D341Med (cell line): Measurements from ENCODE around the gene BBS4.
"Not testable (repeated sequence)": the region's sequence is repeated elsewhere in the genome, so short reads cannot be mapped to it uniquely, and the experiment has no call there.

ENCODE experiments used
- DNase-seq: peaks from one replicate; pipeline ENCODE4 v3.0.0; 2012; ENCODE audit warnings: low spot score

The BBS4 gene

GRCh38 chr15:72685925-72686794 lies at the start of gene BBS4, which contains the start of gene HIGD2B:
TSS of gene BBS4 (plus strand) at chr15:72686207. CDS start at chr15:72686228, 21 bp downstream.
TSS of gene HIGD2B (minus strand) at chr15:72686182. CDS start at chr15:72676374, 9,808 bp downstream.
- peak; percentile 89 for DNase-seq

- DNase-seq, result not testable (repeated sequence)
These were observed 49.3 kb upstream of the BBS4 start for GRCh38 chr15:72636519-72637282.

- not testable (repeated sequence) for DNase-seq
These were observed 46.1 kb upstream of the BBS4 start for GRCh38 chr15:72639759-72640483.

GRCh38 chr15:72642271-72642670 lies 43.7 kb upstream of the BBS4 start:
- DNase-seq, result not testable (repeated sequence)

GRCh38 chr15:72648631-72649253 lies 37.3 kb upstream of the BBS4 start:
- DNase-seq, result not testable (repeated sequence)

GRCh38 chr15:72654397-72654796 lies 31.6 kb upstream of the BBS4 start, which contains the start of gene GOLGA6B:
TSS of gene GOLGA6B (plus strand) at chr15:72654697. CDS start at chr15:72654738, 41 bp downstream.
- not testable (repeated sequence) for DNase-seq

GRCh38 chr15:72656014-72656413 lies 30.0 kb upstream of the BBS4 start:
- not testable (repeated sequence) for DNase-seq

- not testable (repeated sequence) for DNase-seq
These were observed 24.9 kb upstream of the BBS4 start for GRCh38 chr15:72661081-72661480.

- not testable (repeated sequence) for DNase-seq
These were observed 22.1 kb upstream of the BBS4 start for GRCh38 chr15:72663931-72664330.

- DNase-seq, result not testable (repeated sequence)
These were observed 20.3 kb upstream of the BBS4 start for GRCh38 chr15:72665706-72666105.

GRCh38 chr15:72669803-72670202 lies 16.2 kb upstream of the BBS4 start:
- DNase-seq, result not testable (repeated sequence)

GRCh38 chr15:72670656-72671352 lies 15.2 kb upstream of the BBS4 start:
- DNase-seq, result peak; percentile 69

- no peak for DNase-seq
These were observed 14.5 kb upstream of the BBS4 start for GRCh38 chr15:72671525-72671924.

- no peak for DNase-seq
These were observed 9.2 kb upstream of the BBS4 start for GRCh38 chr15:72676838-72677237.

- DNase-seq, result no peak
These were observed 5.1 kb upstream of the BBS4 start for GRCh38 chr15:72680931-72681330.

GRCh38 chr15:72682772-72683171 lies 3.2 kb upstream of the BBS4 start:
- DNase-seq, result no peak

GRCh38 chr15:72685301-72685924 lies 594 bp upstream of the BBS4 start:
- DNase-seq, result no peak

GRCh38 chr15:72688697-72689096 lies 2.7 kb downstream of the BBS4 start:
- DNase-seq, result no peak

- DNase-seq, result no peak
These were observed 4.9 kb downstream of the BBS4 start for GRCh38 chr15:72690938-72691337.

- DNase-seq, result no peak
These were observed 12.9 kb downstream of the BBS4 start for GRCh38 chr15:72698938-72699337.
